Epithelial cell of esophagus (primary cell): ENCODE data around the gene RALGPS2.

Source experiments
- DNase-seq: peaks from one replicate; pipeline ENCODE4 v3.0.0; 2010; ENCODE audit warnings: low read depth
- H3K4me3 ChIP-seq: 2 replicates; pipeline ENCODE4 v1.5.1; 2011; ENCODE audit warnings: mild to moderate bottlenecking, low read length, control low read depth
- CTCF ChIP-seq: IDR thresholded peaks from 2 replicates; pipeline ENCODE4 v1.5.1; 2011; ENCODE audit warnings: low read depth, mild to moderate bottlenecking, low read length, control low read depth, inconsistent platforms; ENCODE audit not compliant: insufficient read depth; ENCODE audit errors: missing control alignments

Gene RALGPS2

GRCh38 chr1:178724728-178725465 is at the start of gene RALGPS2:
TSS of gene RALGPS2 (plus strand) at chr1:178725244. CDS start at chr1:178776765, 51,521 bp downstream.
- peak within 1 kb of the TSS; percentile 76 for H3K4me3 ChIP-seq
- DNase-seq = peak; percentile 87
- no peak for TF ChIP-seq CTCF

- no peak for TF ChIP-seq CTCF
- no peak for DNase-seq
- no peak overlapping the region for H3K4me3 ChIP-seq
Measured at GRCh38 chr1:178679237-178679636, 45.8 kb upstream of the RALGPS2 start.

- DNase-seq = peak; percentile 10
- no peak for TF ChIP-seq CTCF
- H3K4me3 ChIP-seq = no peak overlapping the region
Measured at GRCh38 chr1:178682429-178682828, 42.6 kb upstream of the RALGPS2 start.

GRCh38 chr1:178682886-178683285 is 42.2 kb upstream of the RALGPS2 start:
- no peak for TF ChIP-seq CTCF
- H3K4me3 ChIP-seq = no peak overlapping the region
- no peak for DNase-seq

- H3K4me3 ChIP-seq = no peak overlapping the region
- no peak for TF ChIP-seq CTCF
- DNase-seq = no peak
Measured at GRCh38 chr1:178683291-178683690, 41.8 kb upstream of the RALGPS2 start.

GRCh38 chr1:178684111-178684510 is 40.9 kb upstream of the RALGPS2 start:
- DNase-seq = peak; percentile 43
- no peak for TF ChIP-seq CTCF
- H3K4me3 ChIP-seq = no peak overlapping the region

- no peak overlapping the region for H3K4me3 ChIP-seq
- peak; percentile 85 for DNase-seq
- TF ChIP-seq CTCF = no peak
Measured at GRCh38 chr1:178684542-178685000, 40.5 kb upstream of the RALGPS2 start.
